ENCODE data around the gene GPR137.

The GPR137 gene

DNA sequence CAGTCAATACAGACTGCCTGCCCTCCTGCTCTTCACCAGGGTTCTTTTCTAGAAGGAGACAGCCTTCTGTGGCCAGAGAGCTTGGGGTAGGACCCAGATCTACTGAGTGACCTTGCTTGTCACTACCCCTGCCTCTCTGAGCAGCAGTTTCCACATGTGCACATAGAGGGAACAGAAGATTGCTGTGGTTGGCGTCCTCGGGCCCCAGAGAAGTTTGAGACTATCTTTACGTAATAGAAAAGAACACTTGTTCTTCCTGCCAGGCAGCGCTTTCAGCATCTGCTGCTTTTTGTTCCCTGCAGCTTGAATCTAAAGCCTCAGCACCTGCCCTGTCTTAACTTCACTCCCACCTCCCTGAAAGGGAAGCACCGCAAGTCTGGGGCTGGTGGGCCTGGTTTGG lies 46.6 kb upstream of the GPR137 start:
- H2BK5ac ChIP-seq (ENCODE audit: low read depth, low read length, poor library complexity, severe bottlenecking), result no peak overlapping the region
- H3K79me1 ChIP-seq (replicated peaks; ENCODE audit: low read length, poor library complexity, severe bottlenecking), result peaks cover 31% of the 10 kb centered on the region
- no peak overlapping the region for H3K27ac ChIP-seq (ENCODE audit: low read length, poor library complexity, severe bottlenecking)
- H2BK120ac ChIP-seq (ENCODE audit: low read depth, low read length), result no peak overlapping the region
- H3K4me1 ChIP-seq (ENCODE audit: control insufficient read depth, insufficient read depth, low read depth, low read length), result peaks cover 36% of the 10 kb centered on the region
- H2BK15ac ChIP-seq (ENCODE audit: low read depth, poor library complexity, severe bottlenecking), result no peak overlapping the region
- no peak overlapping the region for H3K23ac ChIP-seq (ENCODE audit: low read length in 2 of 2)
- no peak overlapping the region for H4K91ac ChIP-seq (ENCODE audit: low read length)
- H3K14ac ChIP-seq (ENCODE audit: low read length in 2 of 2), result no peak overlapping the region
- no peak overlapping the region for H3K18ac ChIP-seq (ENCODE audit: low read depth in 1 of 2, low read length in 2 of 2)
- no peak overlapping the region for H2AK5ac ChIP-seq (ENCODE audit: low read length, severe bottlenecking)
- DNase-seq, result no peak
- H3K4me2 ChIP-seq (ENCODE audit: low read length, poor library complexity, severe bottlenecking), result no peak overlapping the region
- no peaks in the 10 kb centered on the region for H3K9me3 ChIP-seq (ENCODE audit: control insufficient read depth, low read length)
- H3K27me3 ChIP-seq (ENCODE audit: control insufficient read depth in 1 of 2, insufficient read depth in 1 of 2, low read length in 2 of 2), result no peaks in the 10 kb centered on the region
- 97% methylated on average over 5 of the region's 5 CpGs for WGBS
- no peak overlapping the region for H2AFZ ChIP-seq (ENCODE audit: low read depth, low read length)
- no peak overlapping the region for H3K9ac ChIP-seq (ENCODE audit: low read length)
- no peak overlapping the region for H2BK12ac ChIP-seq (ENCODE audit: low read length in 2 of 2)
- no peak overlapping the region for H4K8ac ChIP-seq (ENCODE audit: low read length)
- H3K4me3 ChIP-seq (ENCODE audit: insufficient read depth in 1 of 2, low read depth in 1 of 2, low read length in 2 of 2), result no peak overlapping the region
- H3K36me3 ChIP-seq (ENCODE audit: control insufficient read depth in 1 of 2, insufficient read depth in 2 of 2, low read depth in 1 of 2, low read length in 2 of 2), result peaks cover 46 to 48% of the 10 kb centered on the region in 2 experiments
- H3K4ac ChIP-seq (ENCODE audit: low read depth in 1 of 2, low read length in 2 of 2), result no peak overlapping the region

DNA sequence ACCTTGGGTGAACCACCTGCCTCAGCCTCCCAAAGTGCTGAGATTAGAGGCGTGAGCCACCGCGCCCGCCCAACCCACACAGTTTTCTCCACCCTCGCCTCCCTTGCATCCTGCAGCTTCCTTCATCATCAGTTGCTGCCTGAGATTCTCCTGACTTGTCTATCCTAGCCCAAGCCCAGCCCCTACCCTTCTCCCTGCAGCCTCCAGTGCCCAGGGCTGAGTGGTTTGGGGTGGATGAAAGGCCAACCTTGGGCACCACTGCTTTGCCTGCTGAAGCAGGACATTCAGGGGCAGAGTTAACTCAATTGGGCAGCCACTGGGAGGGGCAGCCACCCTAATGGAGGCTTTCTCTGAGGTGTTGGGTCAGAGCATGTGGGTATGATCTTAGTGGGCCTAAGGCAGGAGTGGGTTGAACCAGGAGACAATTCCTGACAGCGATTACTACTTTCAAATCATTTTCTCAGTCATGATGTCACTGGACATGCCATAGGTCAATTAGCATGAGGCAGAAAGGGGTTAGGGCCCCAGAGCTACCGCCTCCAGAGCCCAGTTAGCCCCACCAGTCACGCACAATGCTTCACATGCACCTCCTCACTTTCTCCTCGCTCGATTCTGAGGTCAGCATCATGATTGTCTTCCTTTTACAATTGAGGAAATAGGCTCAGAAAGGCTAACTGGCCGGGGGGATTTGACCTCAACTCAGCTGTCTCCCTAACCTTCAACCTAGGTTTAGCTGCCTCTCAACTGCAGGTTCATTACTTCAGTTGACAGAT lies 45.8 kb upstream of the GPR137 start:
- Histone ChIP-seq H3K9me3 (ENCODE audit: control insufficient read depth, low read length) (no peaks in the 10 kb centered on the region), H3K4me1 (ENCODE audit: control insufficient read depth, insufficient read depth, low read depth, low read length) (peaks cover 40% of the 10 kb centered on the region), H3K9ac (ENCODE audit: low read length) (peak overlapping the region; percentile 94), H2BK120ac (ENCODE audit: low read depth, low read length) (peak overlapping the region; percentile 87), H2BK12ac (ENCODE audit: low read length in 2 of 2) (peak overlapping the region in 1 of 2 experiments; percentile 69), H3K14ac (ENCODE audit: low read length in 2 of 2) (no peak overlapping the region), H3K36me3 (ENCODE audit: control insufficient read depth in 1 of 2, insufficient read depth in 2 of 2, low read depth in 1 of 2, low read length in 2 of 2) (peaks cover 49 to 53% of the 10 kb centered on the region in 2 experiments), H2AK5ac (ENCODE audit: low read length, severe bottlenecking) (peak overlapping the region; percentile 57), H3K18ac (ENCODE audit: low read depth in 1 of 2, low read length in 2 of 2) (peak overlapping the region in 1 of 2 experiments; percentile 81), H3K27ac (ENCODE audit: low read length, poor library complexity, severe bottlenecking) (peak overlapping the region; percentile 9), H2BK5ac (ENCODE audit: low read depth, low read length, poor library complexity, severe bottlenecking) (no peak overlapping the region), H3K4me2 (ENCODE audit: low read length, poor library complexity, severe bottlenecking) (peak overlapping the region; percentile 79), H2AFZ (ENCODE audit: low read depth, low read length) (no peak overlapping the region), H3K4ac (ENCODE audit: low read depth in 1 of 2, low read length in 2 of 2) (peak overlapping the region; percentile 75 to 83), H3K23ac (ENCODE audit: low read length in 2 of 2) (no peak overlapping the region), H2BK15ac (ENCODE audit: low read depth, poor library complexity, severe bottlenecking) (peak overlapping the region; percentile 83), H3K4me3 (ENCODE audit: insufficient read depth in 1 of 2, low read depth in 1 of 2, low read length in 2 of 2) (peak overlapping the region in 1 of 2 experiments; percentile 85), H4K8ac (ENCODE audit: low read length) (peak overlapping the region; percentile 93), H4K91ac (ENCODE audit: low read length) (peak overlapping the region; percentile 83), H3K79me1 (replicated peaks; ENCODE audit: low read length, poor library complexity, severe bottlenecking) (peaks cover 30% of the 10 kb centered on the region), H3K27me3 (ENCODE audit: control insufficient read depth in 1 of 2, insufficient read depth in 1 of 2, low read length in 2 of 2) (no peaks in the 10 kb centered on the region)
- DNase-seq, result peak; percentile 16
- 95% methylated on average over 11 of the region's 11 CpGs for WGBS

DNA sequence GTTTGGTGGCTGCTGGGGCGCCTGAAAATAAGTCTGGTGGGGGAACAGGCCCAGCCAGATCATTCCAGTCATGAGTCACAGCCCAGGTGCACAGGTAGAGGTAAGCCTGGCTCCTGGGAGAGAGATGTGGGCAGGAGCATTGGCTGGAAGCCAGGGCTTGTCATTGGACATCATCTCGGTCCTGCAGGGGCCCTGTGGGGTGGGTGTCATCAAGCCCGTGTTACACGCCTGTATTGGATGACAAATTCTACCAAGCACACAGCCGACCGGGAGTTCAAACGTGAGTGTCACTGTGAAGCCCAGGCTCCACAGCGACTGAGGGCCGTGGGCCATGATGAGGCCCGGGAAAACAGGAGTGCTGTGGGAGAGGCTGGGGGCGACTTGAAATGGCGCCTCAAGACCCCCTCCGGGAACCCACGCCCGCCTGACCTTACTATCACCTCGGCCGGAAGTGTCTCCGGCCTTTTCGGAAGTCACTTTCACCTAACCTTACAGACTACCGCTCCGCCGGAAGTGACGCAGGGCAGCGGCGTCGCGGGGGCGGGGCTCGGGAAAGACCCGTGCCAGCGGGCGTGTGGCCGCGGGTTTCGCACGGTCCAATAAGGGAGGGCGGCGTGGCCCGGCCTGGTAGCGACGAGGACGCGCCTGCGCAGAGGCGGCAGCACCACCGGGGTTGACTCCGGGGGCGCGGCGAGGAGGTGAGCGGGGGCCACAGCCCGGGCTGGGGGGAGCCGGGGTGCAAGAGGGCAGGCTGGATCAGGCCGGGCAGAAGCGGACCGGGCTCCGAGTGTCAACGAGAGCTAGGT lies 45.0 kb upstream of the GPR137 start, which contains the start of gene FKBP2:
Gene FKBP2, plus strand, starts transcription at position 661 of the 806 bp plus-strand sequence. CDS start 1,293 bp downstream, outside the sequence.
- peak within 1 kb of the TSS; percentile 81 to 97 for H3K18ac ChIP-seq (ENCODE audit: low read depth in 1 of 2, low read length in 2 of 2)
- peak within 1 kb of the TSS; percentile 99 for H2BK15ac ChIP-seq (ENCODE audit: low read depth, poor library complexity, severe bottlenecking)
- H3K36me3 ChIP-seq (ENCODE audit: control insufficient read depth in 1 of 2, insufficient read depth in 2 of 2, low read depth in 1 of 2, low read length in 2 of 2), result peaks cover 47 to 58% of the 10 kb centered on the region in 2 experiments
- peak within 1 kb of the TSS; percentile 75 to 98 for H3K4ac ChIP-seq (ENCODE audit: low read depth in 1 of 2, low read length in 2 of 2)
- 5% methylated on average over 48 of the region's 58 CpGs for WGBS
- peak within 1 kb of the TSS; percentile 57 for H2AK5ac ChIP-seq (ENCODE audit: low read length, severe bottlenecking)
- H4K8ac ChIP-seq (ENCODE audit: low read length), result peak within 1 kb of the TSS; percentile 93
- H3K4me1 ChIP-seq (ENCODE audit: control insufficient read depth, insufficient read depth, low read depth, low read length), result peaks cover 40% of the 10 kb centered on the region
- H3K79me1 ChIP-seq (replicated peaks; ENCODE audit: low read length, poor library complexity, severe bottlenecking), result peaks cover 22% of the 10 kb centered on the region
- peak within 1 kb of the TSS; percentile 78 for H2AFZ ChIP-seq (ENCODE audit: low read depth, low read length)
- DNase-seq, result peak; percentile 97
- no peaks in the 10 kb centered on the region for H3K27me3 ChIP-seq (ENCODE audit: control insufficient read depth in 1 of 2, insufficient read depth in 1 of 2, low read length in 2 of 2)
- H3K9ac ChIP-seq (ENCODE audit: low read length), result peak within 1 kb of the TSS; percentile 94
- H3K27ac ChIP-seq (ENCODE audit: low read length, poor library complexity, severe bottlenecking), result peak within 1 kb of the TSS; percentile 88
- peak within 1 kb of the TSS; percentile 78 to 89 for H3K4me3 ChIP-seq (ENCODE audit: insufficient read depth in 1 of 2, low read depth in 1 of 2, low read length in 2 of 2)
- H2BK5ac ChIP-seq (ENCODE audit: low read depth, low read length, poor library complexity, severe bottlenecking), result peak within 1 kb of the TSS; percentile 54
- H2BK120ac ChIP-seq (ENCODE audit: low read depth, low read length), result peak within 1 kb of the TSS; percentile 87
- peak within 1 kb of the TSS in 1 of 2 experiments; percentile 97 for H3K14ac ChIP-seq (ENCODE audit: low read length in 2 of 2)
- peak within 1 kb of the TSS; percentile 69 to 79 for H2BK12ac ChIP-seq (ENCODE audit: low read length in 2 of 2)
- peak within 1 kb of the TSS; percentile 95 for H3K4me2 ChIP-seq (ENCODE audit: low read length, poor library complexity, severe bottlenecking)
- peak within 1 kb of the TSS in 1 of 2 experiments; percentile 10 for H3K23ac ChIP-seq (ENCODE audit: low read length in 2 of 2)
- H3K9me3 ChIP-seq (ENCODE audit: control insufficient read depth, low read length), result no peaks in the 10 kb centered on the region
- peak within 1 kb of the TSS; percentile 83 for H4K91ac ChIP-seq (ENCODE audit: low read length)

DNA sequence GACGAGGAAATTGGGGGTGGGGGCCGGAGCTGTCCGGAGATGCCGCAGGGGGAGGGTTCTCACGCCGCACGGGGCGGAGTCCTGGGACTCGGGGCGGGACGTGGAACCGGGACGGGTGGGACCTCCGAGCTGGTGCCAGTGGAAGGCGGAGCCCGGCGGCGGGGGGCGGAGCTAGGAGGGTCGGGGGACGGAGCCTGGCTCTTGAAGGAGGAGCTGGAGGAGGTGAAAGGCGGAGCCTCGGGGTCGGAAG lies 44.5 kb upstream of the GPR137 start:
- WGBS, result 3% methylated on average over 21 of the region's 24 CpGs

More for the DNA sequence above, 44.5 kb upstream of the GPR137 start:
- Histone ChIP-seq H4K91ac (ENCODE audit: low read length) (peak overlapping the region; percentile 31), H2BK5ac (ENCODE audit: low read depth, low read length, poor library complexity, severe bottlenecking) (peak overlapping the region; percentile 48), H3K9me3 (ENCODE audit: control insufficient read depth, low read length) (no peaks in the 10 kb centered on the region), H2BK15ac (ENCODE audit: low read depth, poor library complexity, severe bottlenecking) (no peak overlapping the region), H3K4me3 (ENCODE audit: insufficient read depth in 1 of 2, low read depth in 1 of 2, low read length in 2 of 2) (peak overlapping the region; percentile 78 to 85), H3K4me1 (ENCODE audit: control insufficient read depth, insufficient read depth, low read depth, low read length) (peaks cover 37% of the 10 kb centered on the region), H2AK5ac (ENCODE audit: low read length, severe bottlenecking) (no peak overlapping the region), H3K36me3 (ENCODE audit: control insufficient read depth in 1 of 2, insufficient read depth in 2 of 2, low read depth in 1 of 2, low read length in 2 of 2) (peaks cover 42 to 52% of the 10 kb centered on the region in 2 experiments), H2AFZ (ENCODE audit: low read depth, low read length) (peak overlapping the region; percentile 78), H3K4ac (ENCODE audit: low read depth in 1 of 2, low read length in 2 of 2) (peak overlapping the region in 1 of 2 experiments; percentile 93), H3K23ac (ENCODE audit: low read length in 2 of 2) (no peak overlapping the region), H3K27me3 (ENCODE audit: control insufficient read depth in 1 of 2, insufficient read depth in 1 of 2, low read length in 2 of 2) (no peaks in the 10 kb centered on the region), H3K27ac (ENCODE audit: low read length, poor library complexity, severe bottlenecking) (peak overlapping the region; percentile 80), H3K79me1 (replicated peaks; ENCODE audit: low read length, poor library complexity, severe bottlenecking) (peaks cover 18% of the 10 kb centered on the region), H3K14ac (ENCODE audit: low read length in 2 of 2) (peak overlapping the region in 1 of 2 experiments; percentile 71), H2BK120ac (ENCODE audit: low read depth, low read length) (no peak overlapping the region), H3K9ac (ENCODE audit: low read length) (peak overlapping the region; percentile 94), H3K18ac (ENCODE audit: low read depth in 1 of 2, low read length in 2 of 2) (peak overlapping the region; percentile 23 to 97), H3K4me2 (ENCODE audit: low read length, poor library complexity, severe bottlenecking) (peak overlapping the region; percentile 43), H4K8ac (ENCODE audit: low read length) (peak overlapping the region; percentile 9), H2BK12ac (ENCODE audit: low read length in 2 of 2) (peak overlapping the region in 1 of 2 experiments; percentile 79)
- peak; percentile 99 for DNase-seq

All from mesenchymal stem cell (in vitro differentiated cells and primary cell).